SK-N-SH (cell line): Measurements from ENCODE around the gene HOXC4.
"Not testable (repeated sequence)": the region's sequence is repeated elsewhere in the genome, so short reads cannot be mapped to it uniquely, and the experiment has no call there.

Experiments
- CTCF ChIP-seq: fragments of 200-600 bp; sonication (generic); IDR thresholded peaks from 2 replicates; pipeline ENCODE4 v1.6.1; 2017; ENCODE audit warnings: antibody characterized with exemption, mild to moderate bottlenecking, moderate library complexity
- EP300 ChIP-seq, 2 experiments: IDR thresholded peaks; 2 replicates each; pipeline versions ENCODE4 v1.4.0 to v1.6.1; 2012; ENCODE audit warnings: borderline replicate concordance in 1 of 2, low read depth in 1 of 2, low read length in 1 of 2
- GATA2 ChIP-seq: sonication (generic); formaldehyde crosslinking; IDR thresholded peaks from 2 replicates; pipeline ENCODE4 v1.5.0; 2020; ENCODE audit warnings: mild to moderate bottlenecking, missing genetic modification reagents
- IRF3 ChIP-seq: fragments of 150-350 bp; IDR thresholded peaks from 2 replicates; pipeline ENCODE4 v1.6.1; 2016; ENCODE audit warnings: mild to moderate bottlenecking, low read depth, low read length
- MAX ChIP-seq: IDR thresholded peaks from 2 replicates; pipeline ENCODE4 v1.4.0; 2012; ENCODE audit warnings: low read depth
- MXI1 ChIP-seq: IDR thresholded peaks from 2 replicates; pipeline ENCODE4 v1.6.1; 2012; ENCODE audit warnings: mild to moderate bottlenecking, low read depth, low read length, improper control_type of control experiment
- NRF1 ChIP-seq: IDR thresholded peaks from 2 replicates; pipeline ENCODE4 v1.6.1; 2012; ENCODE audit warnings: low read depth, mild to moderate bottlenecking, low read length
- POLR2AphosphoS5 ChIP-seq: IDR thresholded peaks from 2 replicates; pipeline ENCODE4 v1.6.1; 2012; ENCODE audit warnings: low read depth, low read length
- REST ChIP-seq: IDR thresholded peaks from 2 replicates; pipeline ENCODE4 v1.6.1; 2012; ENCODE audit warnings: mild to moderate bottlenecking, low read depth, low read length, moderate library complexity
- SIN3A ChIP-seq: IDR thresholded peaks from 2 replicates; pipeline ENCODE4 v1.6.1; 2012; ENCODE audit warnings: low read depth, mild to moderate bottlenecking, low read length, moderate library complexity, borderline replicate concordance
- SMC3 ChIP-seq: IDR thresholded peaks from 2 replicates; pipeline ENCODE4 v1.6.1; 2012; ENCODE audit warnings: low read depth, low read length, improper control_type of control experiment
- ZBTB33 ChIP-seq: IDR thresholded peaks from 2 replicates; pipeline ENCODE4 v1.4.0; 2012; ENCODE audit warnings: low read depth, borderline replicate concordance
- TF ChIP-seq, protein P1 (sequence below): fragments of 150-350 bp; IDR thresholded peaks from 2 replicates; pipeline ENCODE4 v1.6.1; 2017; ENCODE audit warnings: antibody characterized with exemption, low read length, low read depth, borderline replicate concordance

GRCh38 chr12:54088011-54088410 lies 34.4 kb downstream of the HOXC4 start:
- TF ChIP-seq SMC3; ZBTB33; NRF1; MXI1; IRF3; CTCF; EP300 (IDR thresholded peaks at IDR 0.05; ENCODE audit: borderline replicate concordance in 1 of 2, low read depth in 1 of 2, low read length in 1 of 2); POLR2AphosphoS5; REST; MAX; SIN3A; GATA2 (CRISPR knock-in tag): not testable (repeated sequence)
- TF ChIP-seq, protein P1, sequence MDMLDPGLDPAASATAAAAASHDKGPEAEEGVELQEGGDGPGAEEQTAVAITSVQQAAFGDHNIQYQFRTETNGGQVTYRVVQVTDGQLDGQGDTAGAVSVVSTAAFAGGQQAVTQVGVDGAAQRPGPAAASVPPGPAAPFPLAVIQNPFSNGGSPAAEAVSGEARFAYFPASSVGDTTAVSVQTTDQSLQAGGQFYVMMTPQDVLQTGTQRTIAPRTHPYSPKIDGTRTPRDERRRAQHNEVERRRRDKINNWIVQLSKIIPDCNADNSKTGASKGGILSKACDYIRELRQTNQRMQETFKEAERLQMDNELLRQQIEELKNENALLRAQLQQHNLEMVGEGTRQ = not testable (repeated sequence)
